Fibroblast of pulmonary artery (primary cell): ENCODE measurements around the gene PAPSS2.
A peak's percentile ranks its signal among the peaks of the same experiment; 100 is the strongest.
"Not testable (repeated sequence)": the region's sequence is repeated elsewhere in the genome, so short reads cannot be mapped to it uniquely, and the experiment has no call there.

Experiments
- DNase-seq: peaks from one replicate; pipeline ENCODE4 v3.0.0-alpha.2; 2010; ENCODE audit warnings: low read depth
- H3K4me3 ChIP-seq: replicated peaks from 2 replicates; pipeline ENCODE4 v1.5.1; 2011; ENCODE audit warnings: low read depth, mild to moderate bottlenecking, control low read depth, low read length, moderate library complexity
- CTCF ChIP-seq: IDR thresholded peaks from 2 replicates; pipeline ENCODE4 v1.5.1; 2011; ENCODE audit warnings: mild to moderate bottlenecking, control low read depth, low read length, inconsistent platforms; ENCODE audit errors: missing control alignments

PAPSS2 gene

GRCh38 chr10:87746911-87747310, 87.2 kb downstream of the PAPSS2 start:
- no peak for TF ChIP-seq CTCF

GRCh38 chr10:87748244-87748643, 88.6 kb downstream of the PAPSS2 start:
- H3K4me3 ChIP-seq, DNase-seq: not testable (repeated sequence)

More at GRCh38 chr10:87746911-87747310, 87.2 kb downstream of the PAPSS2 start:
- H3K4me3 ChIP-seq: no peak overlapping the region
- DNase-seq: no peak

- no peak overlapping the region for H3K4me3 ChIP-seq
- peak; percentile 28 for DNase-seq
- TF ChIP-seq CTCF: no peak
Observed at GRCh38 chr10:87750001-87750671, 90.5 kb downstream of the PAPSS2 start.

- no peak for DNase-seq
- H3K4me3 ChIP-seq: no peak overlapping the region
- no peak for TF ChIP-seq CTCF
Observed at GRCh38 chr10:87750817-87751216, 91.1 kb downstream of the PAPSS2 start.

- no peak for TF ChIP-seq CTCF
- H3K4me3 ChIP-seq: no peak overlapping the region
- DNase-seq: no peak
Observed at GRCh38 chr10:87751274-87751673, 91.6 kb downstream of the PAPSS2 start.

- DNase-seq: peak; percentile 59
- no peak for TF ChIP-seq CTCF
- no peak overlapping the region for H3K4me3 ChIP-seq
Observed at GRCh38 chr10:87752566-87752965, 92.9 kb downstream of the PAPSS2 start.

- no peak for TF ChIP-seq CTCF
- H3K4me3 ChIP-seq: no peak overlapping the region
- DNase-seq: no peak
Observed at GRCh38 chr10:87753995-87754866, 94.6 kb downstream of the PAPSS2 start.
